BLaER1 (cell line): ENCODE results near the gene IGIP.
A peak's percentile ranks its signal among the peaks of the same experiment; 100 is the strongest.

Experiments used
- H3K27ac ChIP-seq: shearing (Covaris generic); formaldehyde crosslinking; 2 replicates; pipeline ENCODE4 v1.8.1; 2022
- H3K27me3 ChIP-seq: shearing (Covaris generic); formaldehyde crosslinking; 2 replicates; pipeline ENCODE4 v1.8.1; 2022
- H3K36me3 ChIP-seq: shearing (Covaris generic); formaldehyde crosslinking; 2 replicates; pipeline ENCODE4 v1.8.1; 2022
- H3K4me1 ChIP-seq: shearing (Covaris generic); formaldehyde crosslinking; 2 replicates; pipeline ENCODE4 v1.8.1; 2022
- H3K4me2 ChIP-seq: shearing (Covaris generic); formaldehyde crosslinking; 2 replicates; pipeline ENCODE4 v1.8.1; 2022
- H3K4me3 ChIP-seq: shearing (Covaris generic); formaldehyde crosslinking; 2 replicates; pipeline ENCODE4 v1.8.1; 2022
- H3K9ac ChIP-seq: shearing (Covaris generic); formaldehyde crosslinking; 2 replicates; pipeline ENCODE4 v1.8.1; 2022
- H3K9me3 ChIP-seq: shearing (Covaris generic); formaldehyde crosslinking; 2 replicates; pipeline ENCODE4 v1.8.1; 2022
- H4K20me1 ChIP-seq: shearing (Covaris generic); formaldehyde crosslinking; 2 replicates; pipeline ENCODE4 v1.8.1; 2022
- Cebpa-rat ChIP-seq: shearing (Covaris generic); IDR thresholded peaks from 2 replicates; pipeline ENCODE4 v1.8.1; 2022

The IGIP gene

DNA sequence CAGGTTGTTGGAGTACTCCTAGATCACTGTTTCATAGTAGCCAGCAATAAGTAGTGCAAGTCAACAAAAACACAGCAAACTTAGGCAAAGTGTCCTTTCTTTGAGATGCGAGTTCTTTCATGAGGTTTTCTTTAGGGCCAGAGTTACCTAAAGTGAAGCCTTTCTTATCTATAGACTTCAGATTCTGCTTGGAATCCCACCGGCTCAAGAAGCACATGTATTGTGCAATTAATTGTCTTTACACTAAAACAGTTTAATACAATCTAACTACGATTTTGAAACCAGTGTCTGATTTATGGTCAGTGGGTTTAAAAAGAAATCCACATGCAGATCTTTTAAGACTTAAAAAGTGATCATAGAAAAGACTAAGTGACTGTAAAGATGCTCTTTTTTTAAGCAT, 8.2 kb upstream of the IGIP start:
- Histone ChIP-seq H3K36me3 (no peaks in the 10 kb centered on the region), H4K20me1 (peaks cover 55% of the 10 kb centered on the region), H3K4me2 (no peak overlapping the region), H3K27ac (no peak overlapping the region), H3K4me1 (peaks cover 32% of the 10 kb centered on the region), H3K27me3 (peaks cover 11% of the 10 kb centered on the region), H3K9ac (no peak overlapping the region), H3K9me3 (no peaks in the 10 kb centered on the region), H3K4me3 (no peak overlapping the region)
- TF ChIP-seq Cebpa-rat: no peak

DNA sequence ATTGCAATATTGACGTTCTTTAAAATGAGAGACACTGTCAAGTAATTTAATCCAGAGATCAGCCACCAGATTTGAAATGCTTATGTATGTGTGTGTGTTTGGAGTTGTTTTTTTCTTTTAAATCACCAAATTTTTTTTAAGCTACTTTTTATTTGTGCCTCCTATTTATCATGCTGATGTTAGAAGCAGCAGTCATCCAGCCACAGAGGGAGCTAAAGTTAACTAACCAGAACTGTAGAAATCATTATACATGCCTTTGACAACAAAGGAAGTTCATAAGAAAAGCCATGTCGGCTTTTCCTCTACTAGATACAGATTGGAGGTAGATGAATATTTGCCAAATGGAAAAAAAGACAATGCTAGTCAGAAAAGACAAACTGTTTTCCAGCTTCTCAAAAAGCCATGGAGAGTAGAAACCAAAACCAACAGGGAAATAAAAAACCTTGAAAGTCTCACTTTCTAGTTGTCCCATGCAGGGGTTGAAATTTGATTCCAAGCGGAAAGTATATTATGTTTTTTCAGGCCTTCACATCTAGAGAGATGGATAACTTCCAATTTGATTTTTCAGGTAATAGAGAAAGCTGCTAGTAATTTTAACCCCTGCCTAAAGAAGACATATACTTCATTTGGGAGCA, 7.3 kb upstream of the IGIP start:
- Histone ChIP-seq H3K9ac (no peak overlapping the region), H4K20me1 (peaks cover 46% of the 10 kb centered on the region), H3K27me3 (peaks cover 2% of the 10 kb centered on the region), H3K4me2 (no peak overlapping the region), H3K36me3 (no peaks in the 10 kb centered on the region), H3K4me1 (peaks cover 23% of the 10 kb centered on the region), H3K4me3 (no peak overlapping the region), H3K27ac (no peak overlapping the region), H3K9me3 (no peaks in the 10 kb centered on the region)
- no peak for TF ChIP-seq Cebpa-rat

DNA sequence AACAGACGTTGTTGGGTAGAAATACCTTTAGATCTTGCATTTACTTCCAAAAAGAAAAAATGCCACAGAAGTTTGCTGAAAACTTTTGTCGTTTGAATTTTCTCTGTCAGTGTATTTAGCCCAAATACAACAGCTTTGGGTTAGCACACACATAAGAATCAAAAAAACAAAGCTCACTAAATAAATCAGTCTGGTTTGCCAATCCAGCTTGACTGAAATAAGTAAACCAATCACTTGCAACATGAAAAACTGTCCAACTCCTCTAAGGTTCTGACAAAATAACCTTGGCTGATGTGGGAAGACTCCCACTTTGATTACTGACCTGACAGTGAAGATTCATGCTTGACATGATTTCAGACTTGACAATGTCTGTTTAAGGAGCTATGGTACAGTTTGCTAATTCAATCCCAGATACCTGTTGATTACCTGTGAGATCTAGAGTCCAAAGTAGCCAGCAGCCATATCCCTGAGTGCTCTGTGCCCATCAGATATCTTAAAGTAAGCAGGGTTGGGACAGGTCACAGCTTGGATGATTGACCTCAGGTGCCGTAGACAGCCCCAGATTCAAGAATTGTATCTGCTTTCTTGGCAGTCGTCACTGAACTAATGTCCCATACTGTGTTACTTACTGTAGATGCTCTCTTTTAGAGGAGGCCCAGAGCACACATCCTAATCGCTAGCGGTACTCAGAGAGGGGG, 727 bp downstream of the IGIP start:
- Histone ChIP-seq H3K27me3 (no peaks in the 10 kb centered on the region), H3K9me3 (no peaks in the 10 kb centered on the region), H3K27ac (no peak overlapping the region), H3K9ac (no peak overlapping the region), H3K4me1 (peaks cover 5% of the 10 kb centered on the region), H3K4me2 (no peak overlapping the region), H3K36me3 (no peaks in the 10 kb centered on the region), H3K4me3 (no peak overlapping the region), H4K20me1 (no peaks in the 10 kb centered on the region; the same call in 1 of the 2 replicates)
- TF ChIP-seq Cebpa-rat: no peak

DNA sequence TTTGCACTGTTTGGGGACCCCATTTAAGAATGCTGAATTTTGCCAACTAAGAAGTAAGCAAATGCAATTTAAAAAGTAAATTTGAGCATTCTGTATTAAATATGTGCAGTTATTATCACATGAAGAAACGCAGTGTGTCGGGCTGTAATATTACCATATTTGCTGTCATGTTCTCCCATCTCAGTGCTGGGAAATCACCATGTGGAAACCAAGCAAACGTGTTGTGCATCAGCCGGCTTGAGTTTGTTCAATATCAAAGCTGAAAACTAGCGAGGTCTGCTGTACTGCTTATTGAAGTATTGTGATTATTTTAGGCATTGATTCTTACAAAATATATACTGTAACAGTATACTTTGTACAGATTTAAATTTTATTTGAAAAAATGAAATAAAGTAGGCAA, 2.6 kb downstream of the IGIP start:
- no peak for TF ChIP-seq Cebpa-rat
- Histone ChIP-seq H3K4me3 (no peak overlapping the region), H3K4me1 (peaks cover 24% of the 10 kb centered on the region), H3K27ac (no peak overlapping the region), H3K9me3 (no peaks in the 10 kb centered on the region), H3K27me3 (no peaks in the 10 kb centered on the region), H3K4me2 (no peak overlapping the region), H3K36me3 (no peaks in the 10 kb centered on the region), H4K20me1 (no peaks in the 10 kb centered on the region; the same call in 1 of the 2 replicates), H3K9ac (no peak overlapping the region)

DNA sequence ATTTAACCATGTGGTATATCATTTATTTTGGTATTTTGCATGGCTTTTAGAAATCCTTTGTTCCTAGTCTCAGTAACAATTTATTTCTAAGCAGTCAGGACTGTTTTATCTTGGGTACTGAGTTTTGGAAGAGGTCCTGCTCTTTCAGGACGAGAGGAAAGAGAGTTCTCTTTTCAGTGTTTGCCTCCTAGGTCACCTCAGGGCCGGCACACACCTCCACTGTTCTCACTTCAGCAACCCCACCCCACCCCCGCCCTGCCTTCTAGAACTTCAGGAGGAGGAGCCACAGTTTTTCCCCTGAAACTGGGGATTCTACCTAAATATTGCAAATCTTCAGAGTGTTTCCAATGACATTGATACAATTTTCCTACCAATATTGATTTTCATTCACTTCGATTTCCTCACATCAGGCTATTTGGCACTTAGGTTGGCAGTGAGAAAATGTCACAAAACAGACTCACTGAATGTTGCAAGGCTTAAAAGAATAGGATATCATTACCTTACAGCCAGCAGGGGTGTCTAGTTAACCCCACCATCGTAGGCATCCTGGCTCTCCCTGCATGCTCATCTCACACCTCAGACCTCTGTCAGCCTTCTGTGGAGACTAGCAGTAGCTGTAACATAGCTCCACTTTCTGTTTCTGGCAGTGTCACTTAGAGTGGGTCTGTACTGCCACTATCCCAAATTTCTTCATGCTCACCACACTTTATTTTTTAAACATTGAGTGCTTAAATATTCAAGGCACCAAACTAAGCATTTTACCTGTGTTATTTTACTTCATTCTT, 5.4 kb downstream of the IGIP start:
- TF ChIP-seq Cebpa-rat: no peak
- Histone ChIP-seq H3K4me3 (no peak overlapping the region), H3K4me1 (peaks cover 52% of the 10 kb centered on the region), H3K4me2 (peak overlapping the region; percentile 77), H3K9me3 (no peaks in the 10 kb centered on the region), H3K9ac (no peak overlapping the region), H3K27ac (no peak overlapping the region), H3K36me3 (no peaks in the 10 kb centered on the region), H4K20me1 (no peaks in the 10 kb centered on the region; the same call in 1 of the 2 replicates), H3K27me3 (no peaks in the 10 kb centered on the region)

DNA sequence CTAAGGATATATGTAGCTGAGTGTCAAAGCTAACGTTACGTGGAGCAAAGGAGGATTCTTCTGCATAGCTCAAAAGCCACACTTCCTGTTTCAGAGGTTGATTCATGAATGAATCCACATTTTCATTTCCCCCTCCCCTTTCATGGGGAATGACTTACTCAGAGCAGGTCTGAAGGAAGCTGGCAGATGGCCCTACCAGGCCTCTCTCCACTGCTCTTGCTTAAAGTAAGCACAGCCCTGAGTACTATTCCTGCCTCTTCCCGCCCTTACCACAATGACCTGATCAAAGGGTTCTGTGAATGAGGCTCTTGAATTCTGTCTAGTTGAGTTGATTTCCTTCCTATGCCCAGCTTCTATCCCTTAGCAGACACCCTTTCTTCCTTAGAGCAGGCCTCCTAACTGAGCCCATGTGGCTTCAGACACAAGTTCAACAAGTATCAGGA, 6.3 kb downstream of the IGIP start:
- Histone ChIP-seq H3K4me2 (peak overlapping the region; percentile 77), H3K9ac (no peak overlapping the region)

DNA sequence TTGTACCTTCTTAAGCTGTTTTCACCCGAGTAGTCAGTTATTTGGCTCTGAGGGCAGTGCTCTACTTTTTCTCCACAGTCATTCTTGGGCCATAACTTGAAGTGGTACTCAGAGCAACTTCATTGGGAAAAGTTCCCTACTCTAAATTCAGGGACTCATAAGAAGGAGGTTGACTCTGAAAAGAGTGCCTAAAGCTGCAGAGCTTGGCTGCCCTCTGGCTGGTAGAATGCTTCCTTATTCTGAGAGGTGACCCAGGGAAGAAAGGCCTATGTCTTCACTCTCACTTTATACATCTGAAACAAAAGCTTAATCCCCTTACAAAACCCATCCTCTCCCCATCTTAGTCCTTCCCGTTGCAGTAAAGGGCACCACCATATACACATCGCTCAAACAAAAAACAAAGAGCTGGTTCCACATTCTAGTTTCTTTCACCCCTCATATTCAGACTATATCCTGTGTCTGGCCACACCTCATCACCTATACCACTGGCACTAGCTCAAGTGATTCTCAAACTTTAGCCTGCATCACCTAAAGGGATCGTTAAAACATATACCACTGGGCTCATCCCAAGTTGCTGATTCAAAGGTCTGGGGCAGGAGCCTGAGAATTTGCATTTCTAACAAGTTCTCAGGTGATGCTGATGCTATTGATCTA, 7.9 kb downstream of the IGIP start:
- H3K9me3 ChIP-seq: no peaks in the 10 kb centered on the region
- 0 out of 2 replicates have a peak overlapping the region, but pooled peaks have one; percentile 56 for H3K27ac ChIP-seq
- no peak overlapping the region for H3K9ac ChIP-seq
- H3K36me3 ChIP-seq: no peaks in the 10 kb centered on the region
- H4K20me1 ChIP-seq: no peaks in the 10 kb centered on the region
- H3K4me1 ChIP-seq: peaks cover 77% of the 10 kb centered on the region
- no peaks in the 10 kb centered on the region for H3K27me3 ChIP-seq
- peak overlapping the region; percentile 77 for H3K4me2 ChIP-seq
- no peak for TF ChIP-seq Cebpa-rat
- H3K4me3 ChIP-seq: no peak overlapping the region

More for the DNA sequence above, 6.3 kb downstream of the IGIP start:
- Histone ChIP-seq H3K36me3 (no peaks in the 10 kb centered on the region), H3K4me1 (peaks cover 60% of the 10 kb centered on the region), H3K9me3 (no peaks in the 10 kb centered on the region), H3K4me3 (no peak overlapping the region), H4K20me1 (no peaks in the 10 kb centered on the region; the same call in 1 of the 2 replicates), H3K27ac (peak overlapping the region; percentile 56), H3K27me3 (no peaks in the 10 kb centered on the region)
- TF ChIP-seq Cebpa-rat: no peak

DNA sequence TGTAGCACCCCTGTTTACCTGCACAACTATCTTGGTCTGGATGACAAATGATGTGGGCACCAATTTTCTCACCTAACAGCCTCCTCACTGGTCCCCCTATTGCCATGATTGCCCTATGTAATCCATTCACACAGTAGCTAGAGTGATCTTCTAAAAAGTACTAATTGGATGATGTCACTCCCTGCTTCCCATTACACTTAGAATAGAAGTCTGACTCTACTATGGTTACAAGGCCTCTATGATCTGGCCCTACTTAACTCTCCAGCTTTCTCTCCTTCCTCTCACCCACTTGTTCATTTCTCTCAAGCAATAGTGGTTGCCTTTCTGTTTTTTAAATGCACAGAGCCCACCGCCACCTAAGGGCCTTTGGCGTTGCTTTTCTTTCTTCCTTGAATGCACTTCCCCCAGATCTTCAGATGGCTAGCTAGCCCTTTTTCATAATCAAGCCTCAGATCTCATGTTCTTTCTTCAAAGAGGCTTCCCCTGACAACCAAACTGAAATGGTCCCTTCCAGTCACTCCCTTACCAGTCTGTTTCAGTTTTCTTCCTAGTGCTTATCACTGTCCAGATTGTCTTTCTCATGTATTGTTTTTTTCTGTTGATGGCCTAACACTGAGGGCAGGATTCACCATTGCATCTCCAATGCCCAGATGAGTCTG, 8.7 kb downstream of the IGIP start:
- H3K9ac ChIP-seq: no peak overlapping the region
- H3K4me1 ChIP-seq: peaks cover 77% of the 10 kb centered on the region
- H3K27me3 ChIP-seq: no peaks in the 10 kb centered on the region
- H3K4me3 ChIP-seq: no peak overlapping the region
- no peaks in the 10 kb centered on the region for H3K36me3 ChIP-seq
- no peaks in the 10 kb centered on the region for H4K20me1 ChIP-seq
- H3K27ac ChIP-seq: no peak overlapping the region
- no peaks in the 10 kb centered on the region for H3K9me3 ChIP-seq
- H3K4me2 ChIP-seq: peak overlapping the region; percentile 77
- no peak for TF ChIP-seq Cebpa-rat

GRCh38 chr5:140135127-140135526, 9.4 kb downstream of the IGIP start:
- Histone ChIP-seq H3K9ac (no peak overlapping the region), H3K36me3 (no peaks in the 10 kb centered on the region), H3K4me3 (no peak overlapping the region), H3K9me3 (no peaks in the 10 kb centered on the region), H4K20me1 (no peaks in the 10 kb centered on the region), H3K4me2 (peak overlapping the region; percentile 77), H3K27ac (no peak overlapping the region), H3K4me1 (peaks cover 77% of the 10 kb centered on the region), H3K27me3 (no peaks in the 10 kb centered on the region)
- no peak for TF ChIP-seq Cebpa-rat
